Femur (tissue), 1 donor: ENCODE data around the gene SCGB1A1.
"Not testable (repeated sequence)": the region's sequence is repeated elsewhere in the genome, so short reads cannot be mapped to it uniquely, and the experiment has no call there.

Experiments used
- DNase-seq: peaks from one replicate; pipeline ENCODE4 v3.0.0-alpha.2; 2017

SCGB1A1 gene

DNA sequence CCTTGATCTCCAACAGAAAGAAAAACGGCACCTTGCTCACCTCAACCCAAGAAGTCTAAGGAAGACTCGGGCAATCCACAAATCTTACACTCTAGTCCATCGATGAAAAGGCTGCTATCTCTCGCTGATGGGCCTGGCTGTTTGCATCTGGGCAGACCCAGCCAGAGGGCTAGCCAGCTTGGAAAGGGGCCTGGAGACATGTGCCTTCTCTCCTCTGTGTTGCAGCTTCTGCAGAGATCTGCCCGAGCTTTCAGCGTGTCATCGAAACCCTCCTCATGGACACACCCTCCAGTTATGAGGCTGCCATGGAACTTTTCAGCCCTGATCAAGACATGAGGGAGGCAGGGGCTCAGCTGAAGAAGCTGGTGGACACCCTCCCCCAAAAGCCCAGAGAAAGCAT lies 3.2 kb downstream of the SCGB1A1 start:
- no peak for DNase-seq

DNA sequence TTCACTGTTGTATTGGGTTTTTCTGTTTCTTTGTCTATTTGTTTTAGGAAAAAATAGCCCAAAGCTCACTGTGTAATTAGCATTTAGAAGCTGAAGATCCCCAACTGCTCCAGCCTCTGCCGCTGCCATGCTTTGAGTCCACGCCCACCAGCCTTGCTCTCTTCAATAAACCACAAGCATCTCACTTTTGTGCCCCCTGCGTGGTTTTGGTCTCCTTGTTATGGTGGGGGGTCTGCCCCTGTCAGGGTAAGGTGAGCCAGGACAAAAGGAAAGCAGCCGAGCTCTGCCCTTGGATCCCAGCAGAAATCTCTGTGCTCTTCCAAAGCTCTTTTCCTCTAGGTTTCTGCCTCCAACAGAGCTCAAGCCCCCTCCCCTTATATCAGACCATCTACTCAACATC lies 4.2 kb downstream of the SCGB1A1 start:
- no peak for DNase-seq

DNA sequence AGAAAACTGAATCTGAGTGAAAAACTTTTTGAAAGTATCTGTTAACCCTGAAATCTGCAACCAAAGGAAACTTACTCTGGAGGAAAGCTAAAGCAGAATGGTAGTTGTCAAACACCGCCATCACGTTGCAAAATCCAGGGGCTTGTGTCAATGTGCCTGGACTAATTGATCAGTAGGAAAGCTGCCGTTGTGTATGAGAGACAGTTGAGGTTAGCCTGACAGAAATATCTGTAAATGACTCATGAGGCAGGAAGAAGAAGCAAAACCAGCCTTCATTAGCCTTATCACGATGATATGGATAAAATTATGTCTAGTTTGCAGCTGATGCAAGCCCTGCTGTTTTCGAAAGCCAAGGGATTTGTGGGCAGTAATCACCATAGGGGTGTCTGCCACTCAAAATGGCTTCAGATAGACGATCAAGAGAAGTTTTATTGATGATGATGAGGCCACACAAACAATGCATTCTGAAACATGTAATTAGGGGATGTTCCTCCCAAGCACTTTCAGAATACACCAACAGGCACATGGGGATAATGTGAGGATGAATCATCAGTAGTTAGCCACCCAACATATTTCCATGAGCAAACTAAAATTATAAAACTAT lies 8.9 kb downstream of the SCGB1A1 start:
- DNase-seq = no peak

DNA sequence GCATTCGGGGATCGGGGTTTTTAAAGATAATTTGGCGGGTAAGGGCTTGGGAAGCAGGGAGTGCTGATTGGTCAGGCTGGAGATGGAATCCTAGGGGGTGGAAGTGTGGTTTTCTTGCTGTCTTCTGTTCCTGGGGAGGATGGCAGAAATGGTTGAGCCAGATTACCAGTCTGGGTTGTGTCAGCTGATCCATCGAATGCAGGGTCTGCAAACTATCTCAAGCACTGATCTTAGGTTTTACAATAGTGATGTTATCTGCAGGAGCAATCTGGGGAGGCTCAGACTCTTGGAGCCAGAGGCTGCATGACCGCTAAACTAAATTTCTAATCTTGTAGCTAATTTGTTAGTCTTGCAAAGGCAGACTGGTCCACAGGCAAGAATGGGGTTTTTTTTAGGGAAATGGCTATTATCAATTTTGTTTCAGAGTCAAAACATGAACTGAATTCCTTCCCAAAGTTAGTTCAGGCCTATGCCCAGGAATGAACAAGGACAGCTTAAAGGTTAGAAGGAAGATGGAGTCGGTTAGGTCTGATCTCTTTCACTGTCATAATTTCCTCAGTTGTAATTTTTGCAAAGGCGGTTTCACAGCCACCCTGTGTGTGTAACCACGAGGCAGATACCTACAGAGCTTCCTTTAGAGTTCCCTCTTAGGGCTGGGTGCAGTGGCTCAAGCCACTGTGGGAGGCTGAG lies 10.2 kb downstream of the SCGB1A1 start:
- no peak for DNase-seq

DNA sequence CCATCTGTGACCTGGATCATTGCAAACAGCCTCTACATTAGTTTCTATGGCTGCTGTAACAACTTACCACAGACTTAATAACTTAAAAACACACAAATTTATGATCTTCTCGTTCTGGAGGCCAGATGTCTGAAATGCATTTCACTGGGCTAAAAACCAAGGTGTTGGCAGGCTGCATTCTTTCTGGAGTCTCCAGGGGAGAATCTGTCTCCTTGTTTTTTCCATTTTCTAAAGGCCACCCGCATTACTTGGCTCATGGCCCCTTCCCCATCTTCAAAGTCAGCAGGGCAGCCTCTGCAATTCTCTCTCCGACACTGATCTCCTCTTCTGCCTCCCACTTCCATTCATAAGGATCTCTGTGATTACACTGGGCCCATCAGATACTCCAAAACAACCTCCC lies 11.6 kb downstream of the SCGB1A1 start:
- peak; percentile 71 for DNase-seq

DNA sequence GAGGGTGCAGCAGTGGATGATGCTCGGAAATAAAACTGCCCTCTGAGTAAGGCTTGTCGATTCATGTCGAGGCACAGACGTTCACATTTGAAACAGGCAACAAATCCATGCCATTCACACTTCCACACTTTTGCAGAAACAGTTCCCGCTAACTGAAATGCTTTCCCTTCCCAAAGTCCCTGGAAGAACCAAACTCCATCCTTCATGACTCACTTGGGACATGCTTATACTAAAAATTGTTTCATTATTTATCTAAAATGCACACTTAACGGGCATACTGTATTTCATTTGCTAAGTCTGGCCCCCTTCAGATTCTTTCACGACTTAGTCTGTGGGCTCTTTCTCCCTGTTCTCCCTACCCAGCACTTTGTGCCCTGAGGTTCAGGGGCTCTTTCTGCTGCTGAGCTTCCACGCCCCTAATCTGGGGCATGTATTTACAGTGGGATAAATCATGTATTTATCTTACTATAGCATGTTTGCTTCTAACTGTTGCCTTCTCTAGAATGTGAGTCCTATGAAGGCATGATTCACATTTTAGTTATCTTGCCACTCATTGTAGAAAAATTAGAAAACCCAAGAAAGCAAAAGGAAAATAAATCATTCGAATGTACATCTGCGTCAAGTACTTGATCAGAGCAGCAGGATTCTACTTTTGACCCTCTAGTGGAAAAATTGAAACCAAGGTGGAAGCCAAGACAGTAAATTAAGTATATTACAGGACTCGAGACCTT lies 12.5 kb downstream of the SCGB1A1 start:
- no peak for DNase-seq

DNA sequence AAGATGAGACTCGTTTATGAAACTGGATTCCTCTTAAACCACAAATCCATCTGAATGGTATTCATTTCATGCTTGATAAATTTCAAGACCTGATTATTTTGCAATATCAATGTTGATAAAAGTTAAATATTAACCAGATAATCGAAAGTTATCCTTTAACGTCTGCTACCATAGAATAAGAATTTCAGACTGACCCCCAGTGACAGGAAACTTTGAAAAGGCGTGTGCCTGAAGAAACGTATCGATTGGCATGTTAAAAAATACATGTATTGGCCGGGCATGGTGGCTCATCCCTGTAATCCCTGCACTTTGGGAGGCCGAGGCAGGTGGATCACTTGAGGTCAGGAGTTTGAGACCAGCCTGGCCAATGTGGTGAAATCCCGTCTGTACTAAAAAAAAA lies 13.9 kb downstream of the SCGB1A1 start:
- DNase-seq = no peak

DNA sequence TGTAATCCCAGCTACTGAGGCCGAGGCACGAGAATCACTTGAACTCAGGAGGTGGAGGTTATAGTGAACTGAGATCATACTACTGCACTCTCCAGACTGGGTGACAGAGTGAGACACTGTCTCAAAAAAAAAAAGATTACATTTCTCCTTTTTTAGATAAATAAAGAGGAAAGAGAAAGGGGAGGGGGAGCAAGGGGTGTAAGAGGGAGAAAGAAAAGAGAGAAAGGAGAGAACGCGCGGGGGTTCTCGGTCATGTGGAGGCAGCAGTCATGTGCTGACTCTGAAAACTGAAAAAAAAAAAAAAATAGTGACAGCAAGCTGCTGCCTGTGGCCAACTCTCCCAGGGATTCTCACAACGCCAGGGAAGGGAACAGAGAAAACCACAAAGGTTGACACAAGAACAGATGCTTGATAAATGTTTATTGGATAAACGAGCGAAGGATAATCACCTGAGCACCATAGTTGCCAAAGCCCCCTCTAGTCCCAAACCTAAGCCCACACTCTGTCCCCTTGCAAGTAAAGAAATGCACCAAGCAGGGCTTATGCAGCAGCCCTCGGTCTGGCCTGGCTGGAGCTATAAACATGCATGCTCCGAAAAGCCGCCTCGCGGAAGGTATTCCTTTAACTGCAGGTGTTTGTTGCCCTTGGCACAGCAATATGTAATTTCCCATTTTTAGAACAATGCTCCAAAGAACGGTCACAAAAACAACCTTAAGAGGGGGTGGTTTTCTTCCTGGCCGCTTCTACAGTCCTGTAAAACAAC lies 14.5 kb downstream of the SCGB1A1 start:
- no peak for DNase-seq

DNA sequence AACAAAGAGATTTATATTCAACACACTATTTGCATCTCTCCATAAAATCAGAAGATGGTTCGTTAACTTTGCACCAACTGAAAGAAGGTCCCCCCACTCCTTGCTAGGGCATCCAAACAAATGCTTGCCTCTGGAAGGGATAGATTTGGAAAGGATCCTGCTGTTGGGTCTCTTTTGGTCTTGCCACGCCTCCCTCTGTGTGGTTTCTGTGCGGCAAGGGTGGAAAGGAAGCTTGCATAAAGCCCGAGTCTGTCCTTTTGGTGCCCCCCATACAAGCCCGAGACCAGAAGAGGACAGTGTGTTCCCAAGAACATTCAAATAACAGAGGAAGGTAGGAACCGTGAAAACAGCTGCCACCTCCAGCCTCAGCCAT lies 15.1 kb downstream of the SCGB1A1 start:
- no peak for DNase-seq

DNA sequence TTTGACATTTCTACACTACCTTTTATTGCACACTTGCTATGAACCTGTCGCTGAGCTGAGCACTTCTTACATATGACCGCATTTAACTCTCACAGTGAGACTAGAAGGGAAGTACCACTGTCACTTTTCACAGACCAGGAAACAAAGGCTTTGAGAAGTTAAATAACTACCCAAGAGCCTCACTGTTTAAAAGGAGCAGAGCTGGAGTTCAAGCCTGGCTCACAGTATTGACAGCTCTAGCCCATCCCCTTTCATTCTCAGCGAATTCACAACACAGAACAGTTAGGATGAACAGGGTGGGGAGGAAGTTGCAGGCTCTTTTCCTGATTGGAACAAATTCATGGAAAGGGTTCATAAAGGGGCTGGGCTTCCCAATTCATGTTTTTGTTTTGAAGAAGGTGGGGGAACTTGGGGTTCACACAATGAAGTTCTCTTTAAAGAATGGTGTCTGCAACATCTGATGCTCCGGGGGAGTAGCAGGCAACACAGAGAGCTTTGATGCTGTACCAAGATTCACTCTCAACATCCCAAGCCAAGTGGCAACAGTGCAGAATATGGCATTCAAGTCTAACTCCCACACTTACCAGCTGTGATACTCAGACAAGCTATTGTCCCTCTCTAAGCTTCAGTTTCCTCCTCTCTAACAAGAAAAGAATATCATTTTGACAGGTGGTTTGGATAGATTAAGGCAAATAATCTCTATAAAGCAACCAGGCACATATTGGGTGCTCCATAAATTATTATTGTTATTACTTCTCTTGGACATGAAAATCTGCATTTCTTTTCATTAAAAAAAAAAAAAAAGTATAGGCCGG lies 17.2 kb downstream of the SCGB1A1 start:
- no peak for DNase-seq

DNA sequence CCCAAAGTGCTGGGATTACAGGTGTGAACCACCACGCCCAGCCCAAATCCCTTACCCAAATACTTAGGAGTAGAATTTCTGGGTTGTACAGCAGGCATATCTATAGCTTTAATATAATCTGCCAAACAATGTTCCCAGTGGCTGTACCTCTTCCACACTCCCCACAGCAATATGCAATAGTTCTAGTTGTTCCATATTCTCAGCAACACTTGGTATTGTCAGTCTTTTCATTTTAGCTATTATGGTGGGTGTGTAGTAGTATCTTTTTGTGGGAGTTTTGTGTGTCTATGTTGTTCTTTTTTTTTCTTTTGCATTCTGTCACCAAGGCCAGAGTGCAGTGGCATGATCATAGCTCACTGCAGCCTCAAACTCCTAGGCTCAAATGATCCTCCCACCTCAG lies 18.8 kb downstream of the SCGB1A1 start:
- no peak for DNase-seq

DNA sequence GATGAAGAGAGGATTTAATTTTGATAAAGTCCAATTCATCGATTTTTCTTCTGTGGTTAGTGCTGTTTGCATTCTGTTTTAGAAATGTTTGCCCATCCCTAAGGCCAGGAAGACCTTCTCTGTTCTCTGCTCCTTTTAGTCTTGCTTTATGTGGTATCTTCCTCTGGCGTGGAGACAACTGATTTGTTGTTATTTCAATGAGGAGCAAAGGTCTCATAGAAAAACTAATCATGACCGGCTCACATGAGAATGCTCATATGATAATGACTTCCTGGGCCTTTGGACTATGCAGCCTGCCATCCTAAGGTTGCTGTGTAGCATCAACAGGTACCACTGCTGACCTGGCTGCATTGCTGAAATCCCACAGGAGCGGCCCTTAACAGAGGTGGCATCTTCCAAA lies 19.8 kb downstream of the SCGB1A1 start:
- no peak for DNase-seq

DNA sequence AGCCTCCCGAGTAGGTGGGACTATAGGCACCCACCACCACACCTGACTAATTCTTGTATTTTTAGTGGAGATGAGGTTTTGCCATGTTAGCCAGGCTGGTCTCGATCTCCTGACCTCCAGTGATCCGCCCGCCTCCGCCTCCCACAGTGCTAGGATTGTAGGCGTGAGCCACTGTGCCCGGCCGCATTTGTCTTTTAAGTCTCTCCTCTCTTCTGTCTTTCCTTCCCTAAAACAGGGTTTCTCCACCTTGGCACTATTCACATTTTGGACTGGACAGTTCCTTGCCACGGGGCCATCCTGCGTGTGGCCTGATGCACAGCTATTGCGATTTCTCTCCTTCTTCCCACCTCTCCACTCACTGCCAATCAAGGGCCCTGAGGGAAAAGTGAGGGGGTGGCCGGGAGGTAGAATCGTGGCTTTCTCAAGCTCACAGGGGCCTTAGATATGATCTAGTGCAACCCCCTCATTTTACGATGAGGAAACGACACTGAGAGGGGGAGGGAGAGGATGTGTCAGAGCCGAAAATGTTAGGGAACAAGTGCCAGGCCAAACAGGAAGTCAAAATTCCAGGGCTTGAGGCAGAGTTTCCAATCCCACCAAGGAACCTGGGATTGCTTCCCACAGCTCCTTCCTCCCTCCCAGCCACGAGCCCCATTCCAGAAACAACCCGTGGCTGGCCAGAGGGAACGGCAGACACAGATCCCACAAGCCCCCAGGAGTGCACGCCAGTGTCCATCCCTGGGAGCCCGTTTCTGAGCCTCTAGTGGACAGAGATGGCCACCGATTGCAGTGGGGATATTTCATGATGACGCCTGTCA lies 21.2 kb downstream of the SCGB1A1 start:
- peak; percentile 88 for DNase-seq

DNA sequence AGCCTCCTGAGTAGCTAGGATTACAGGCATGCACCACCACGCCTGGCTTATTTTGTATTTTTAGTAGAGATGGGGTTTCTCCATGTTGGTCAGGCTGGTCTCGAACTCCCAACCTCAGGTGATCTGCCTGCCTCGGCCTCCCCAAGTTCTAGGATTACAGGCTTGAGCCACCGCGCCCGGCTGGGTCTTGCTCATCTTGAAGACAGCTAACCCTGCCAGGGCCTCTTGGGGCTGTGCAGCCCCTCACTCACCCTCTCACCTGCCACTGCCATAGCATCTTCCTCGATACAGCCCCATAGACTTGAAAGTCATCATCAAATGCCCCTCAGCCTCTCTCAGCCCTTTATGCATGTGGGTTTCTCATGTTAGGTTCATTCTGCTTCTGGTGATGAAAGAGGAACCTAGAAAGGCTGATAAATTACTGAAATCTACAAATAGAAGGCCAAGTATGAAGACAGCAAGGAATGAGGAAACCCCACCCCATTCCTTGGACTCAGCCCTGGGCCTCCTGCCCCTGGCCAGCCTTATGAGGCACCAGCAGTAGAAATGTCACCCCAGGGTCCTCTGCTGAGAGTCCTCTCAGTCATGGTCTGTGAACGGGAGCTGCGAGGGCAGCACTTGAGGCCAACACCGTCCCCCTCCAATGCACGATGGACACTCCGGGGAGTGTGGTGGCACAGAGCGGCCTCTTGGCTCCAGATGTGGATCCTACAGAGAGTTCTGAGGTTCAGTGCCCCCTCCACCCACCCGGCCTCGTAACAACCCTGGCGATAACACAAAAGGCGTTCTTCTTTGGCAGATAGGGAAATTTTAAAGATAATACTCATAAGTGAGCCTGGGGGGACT lies 24.8 kb downstream of the SCGB1A1 start:
- DNase-seq = peak; percentile 68

DNA sequence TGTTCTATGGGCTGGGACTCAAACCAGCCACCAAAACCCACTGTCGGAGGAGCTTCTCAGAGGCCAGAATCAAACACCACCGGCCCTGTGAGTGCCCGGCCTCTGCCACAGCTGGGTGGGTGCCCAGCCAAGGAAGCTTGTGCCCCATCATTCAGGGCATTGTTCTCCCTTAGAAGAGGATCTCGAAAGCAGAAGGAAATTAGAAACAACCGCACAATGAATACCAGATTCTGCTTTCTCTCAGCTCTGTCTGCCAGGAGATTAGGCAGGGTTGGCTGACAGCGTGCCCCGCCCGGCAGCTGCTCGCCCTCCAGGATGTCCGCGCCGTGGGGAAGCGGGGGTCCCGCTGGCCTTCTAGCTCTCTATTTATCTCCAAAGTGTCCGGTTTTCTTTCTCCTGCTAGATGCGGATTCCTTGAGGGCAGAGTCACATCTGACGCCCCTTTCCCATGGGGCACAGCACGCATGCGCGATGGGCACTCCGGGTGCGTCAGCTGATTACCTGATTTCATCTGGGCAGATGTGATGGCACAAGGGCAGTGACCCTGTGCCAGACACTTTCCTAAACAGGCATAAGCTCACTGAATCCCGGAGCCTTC lies 25.5 kb downstream of the SCGB1A1 start:
- peak; percentile 78 for DNase-seq

DNA sequence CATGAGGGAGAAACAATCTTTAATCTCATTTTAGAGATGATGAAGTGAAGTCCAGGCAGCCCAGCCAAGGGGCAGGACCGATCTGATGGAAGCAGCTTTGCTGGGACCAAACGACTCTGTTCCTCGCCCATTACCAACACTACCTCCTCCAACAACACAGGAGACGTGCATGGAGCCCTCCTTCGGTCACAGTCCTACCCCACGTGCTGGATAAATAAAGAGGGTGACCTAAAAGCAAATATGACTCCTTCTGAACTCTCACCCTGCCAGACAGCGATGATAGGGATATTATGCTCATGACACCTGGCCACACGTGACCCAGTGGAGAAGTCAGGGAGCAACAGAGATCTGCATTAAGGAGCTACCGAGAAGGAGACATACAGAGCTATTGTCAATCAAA lies 26.0 kb downstream of the SCGB1A1 start:
- DNase-seq = no peak

DNA sequence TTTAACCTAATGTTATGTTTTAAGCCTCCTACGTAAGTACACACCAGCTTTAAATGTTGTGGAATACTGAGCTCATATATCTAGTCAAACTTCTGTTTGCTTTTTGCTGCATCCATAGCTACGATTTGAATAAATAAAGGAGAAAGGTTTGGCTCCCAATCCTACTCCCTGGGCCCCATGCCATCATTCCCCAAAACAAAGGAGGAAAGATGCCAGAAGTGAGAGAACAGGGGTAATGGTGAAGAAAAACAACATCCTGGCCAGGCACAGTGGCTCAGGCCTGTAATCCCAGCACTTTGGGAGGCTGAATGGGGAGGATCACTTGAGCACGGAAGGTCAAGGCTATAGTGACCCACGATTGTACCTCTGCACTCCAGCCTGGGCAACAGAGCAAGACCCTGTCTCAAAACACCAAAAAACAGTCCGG lies 26.5 kb downstream of the SCGB1A1 start:
- DNase-seq = peak; percentile 89

DNA sequence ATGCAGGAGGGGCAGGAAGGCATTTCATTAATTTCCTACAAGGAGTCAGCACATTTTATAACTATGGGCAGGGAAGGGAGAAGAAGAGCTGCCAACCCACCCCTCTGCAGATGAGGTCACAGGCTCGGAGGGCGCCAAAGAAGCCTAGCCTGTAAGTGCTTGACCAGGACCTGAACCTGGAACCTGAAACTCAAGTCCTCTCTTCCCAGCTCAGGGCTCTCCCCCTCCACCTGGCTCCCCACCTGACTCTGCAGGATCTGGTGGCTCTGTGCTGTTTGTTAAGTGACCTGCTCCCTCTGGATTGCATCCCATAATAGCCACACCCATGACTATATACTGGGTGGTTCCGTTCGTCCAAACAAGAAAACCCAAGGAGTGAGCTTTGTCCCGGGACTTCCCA lies 27.3 kb downstream of the SCGB1A1 start:
- DNase-seq = peak; percentile 57

DNA sequence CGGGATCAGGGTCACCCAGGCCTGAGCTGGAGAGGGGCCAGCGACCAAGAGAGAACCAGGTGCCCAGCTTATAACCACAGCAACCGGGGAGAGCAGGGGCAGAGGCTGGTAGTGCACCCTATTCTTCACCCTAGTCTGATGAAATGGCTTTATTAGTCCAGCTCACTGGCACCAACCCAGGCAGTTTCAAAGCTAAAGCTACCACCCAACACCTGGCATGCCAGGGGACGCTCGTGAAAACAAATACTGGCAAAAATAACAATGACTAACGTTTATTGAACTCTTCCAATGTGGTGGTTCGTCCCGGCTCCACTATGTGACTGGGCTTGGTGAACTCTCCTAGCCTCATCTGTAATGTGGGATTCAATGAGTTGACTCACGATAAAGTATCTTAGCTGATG lies 30.6 kb downstream of the SCGB1A1 start:
- DNase-seq = no peak

DNA sequence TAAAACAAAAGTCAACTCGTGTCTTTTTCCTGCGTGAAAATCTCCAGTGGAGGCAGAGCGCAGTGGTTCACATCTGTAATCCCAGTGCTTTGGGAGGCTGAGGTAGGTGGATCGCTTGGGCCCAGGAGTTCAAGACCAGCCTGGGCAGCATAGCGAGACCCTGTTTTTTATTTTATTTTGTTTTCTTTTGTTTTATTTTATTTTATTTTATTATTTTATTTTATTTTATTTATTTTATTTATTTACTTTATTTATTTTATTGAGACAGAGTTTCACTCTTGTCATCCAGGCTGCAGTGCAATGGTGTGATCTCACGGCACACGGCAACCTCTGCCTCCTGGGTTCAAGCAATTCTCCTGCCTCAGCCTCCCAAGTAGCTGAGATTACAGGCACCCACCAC lies 31.1 kb downstream of the SCGB1A1 start:
- DNase-seq = not testable (repeated sequence)
